ENCODE measurements around the gene ADGRB3.
"Not testable (repeated sequence)": the region's sequence is repeated elsewhere in the genome, so short reads cannot be mapped to it uniquely, and the experiment has no call there.

The ADGRB3 gene

DNA sequence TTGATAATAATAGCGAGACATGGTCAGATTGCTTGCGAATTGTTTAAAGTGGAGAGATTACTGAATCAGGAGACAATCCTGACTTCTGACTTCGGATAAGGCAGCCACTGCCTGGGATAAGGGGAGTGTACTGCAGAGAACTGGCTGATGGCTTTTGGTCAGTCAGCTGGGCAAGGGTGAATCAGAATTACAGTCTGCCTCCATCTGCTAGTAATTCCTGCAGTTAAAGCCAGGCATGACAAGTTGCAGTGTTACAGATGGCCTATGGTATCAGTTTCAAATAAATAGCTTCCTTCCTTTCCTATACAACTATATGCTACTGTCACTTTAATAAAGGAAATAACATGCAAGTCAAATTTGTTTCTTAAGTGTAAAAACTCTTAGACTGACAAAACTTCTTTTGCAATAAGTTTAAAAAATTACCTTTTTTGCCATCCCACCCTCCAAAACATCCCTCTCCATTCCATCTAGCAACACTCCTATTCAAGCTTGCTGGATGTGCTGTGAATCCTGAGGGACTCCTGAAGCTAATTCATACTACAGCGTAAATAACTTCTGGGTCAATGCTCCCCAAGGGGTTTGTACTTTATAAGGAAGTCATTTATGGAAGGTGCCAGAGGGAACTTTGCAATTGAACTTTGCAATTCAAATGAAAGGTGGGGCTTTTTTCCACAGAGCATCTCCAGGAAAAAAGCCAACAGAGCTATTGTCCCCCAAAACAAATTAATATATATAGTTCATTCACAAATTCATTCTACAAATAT is 245.2 kb downstream of the ADGRB3 start:
- DNase-seq (ENCODE audit: low read depth), result no peak
- TF ChIP-seq, protein P1, sequence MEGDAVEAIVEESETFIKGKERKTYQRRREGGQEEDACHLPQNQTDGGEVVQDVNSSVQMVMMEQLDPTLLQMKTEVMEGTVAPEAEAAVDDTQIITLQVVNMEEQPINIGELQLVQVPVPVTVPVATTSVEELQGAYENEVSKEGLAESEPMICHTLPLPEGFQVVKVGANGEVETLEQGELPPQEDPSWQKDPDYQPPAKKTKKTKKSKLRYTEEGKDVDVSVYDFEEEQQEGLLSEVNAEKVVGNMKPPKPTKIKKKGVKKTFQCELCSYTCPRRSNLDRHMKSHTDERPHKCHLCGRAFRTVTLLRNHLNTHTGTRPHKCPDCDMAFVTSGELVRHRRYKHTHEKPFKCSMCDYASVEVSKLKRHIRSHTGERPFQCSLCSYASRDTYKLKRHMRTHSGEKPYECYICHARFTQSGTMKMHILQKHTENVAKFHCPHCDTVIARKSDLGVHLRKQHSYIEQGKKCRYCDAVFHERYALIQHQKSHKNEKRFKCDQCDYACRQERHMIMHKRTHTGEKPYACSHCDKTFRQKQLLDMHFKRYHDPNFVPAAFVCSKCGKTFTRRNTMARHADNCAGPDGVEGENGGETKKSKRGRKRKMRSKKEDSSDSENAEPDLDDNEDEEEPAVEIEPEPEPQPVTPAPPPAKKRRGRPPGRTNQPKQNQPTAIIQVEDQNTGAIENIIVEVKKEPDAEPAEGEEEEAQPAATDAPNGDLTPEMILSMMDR (conservative IDR thresholded peaks at IDR 0.05; ENCODE audit: low read depth, low read length), result no peak

DNA sequence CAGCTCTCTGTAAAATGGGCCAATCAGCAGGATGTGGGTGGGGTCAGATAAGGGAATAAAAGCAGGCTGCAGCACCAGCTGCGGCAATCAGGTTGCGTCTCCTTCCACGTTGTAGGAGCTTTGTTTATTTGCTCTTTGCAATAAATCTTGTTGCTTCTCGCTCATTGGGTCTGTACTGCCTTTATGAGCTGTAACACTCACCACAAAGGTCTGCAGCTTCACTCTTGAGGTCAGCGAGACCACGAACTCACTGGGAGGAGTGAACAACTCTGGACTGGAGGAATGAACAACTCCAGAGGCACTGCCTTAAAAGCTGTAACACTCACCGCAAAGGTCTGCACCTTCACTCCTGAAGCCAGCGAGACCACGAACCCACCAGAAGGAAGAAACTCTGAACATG is 248.2 kb downstream of the ADGRB3 start:
- not testable (repeated sequence) for DNase-seq (ENCODE audit: low read depth)

More for the DNA sequence above, 245.2 kb downstream of the ADGRB3 start:
- no peak overlapping the region for H3K4me3 ChIP-seq (ENCODE audit: low read length)

DNA sequence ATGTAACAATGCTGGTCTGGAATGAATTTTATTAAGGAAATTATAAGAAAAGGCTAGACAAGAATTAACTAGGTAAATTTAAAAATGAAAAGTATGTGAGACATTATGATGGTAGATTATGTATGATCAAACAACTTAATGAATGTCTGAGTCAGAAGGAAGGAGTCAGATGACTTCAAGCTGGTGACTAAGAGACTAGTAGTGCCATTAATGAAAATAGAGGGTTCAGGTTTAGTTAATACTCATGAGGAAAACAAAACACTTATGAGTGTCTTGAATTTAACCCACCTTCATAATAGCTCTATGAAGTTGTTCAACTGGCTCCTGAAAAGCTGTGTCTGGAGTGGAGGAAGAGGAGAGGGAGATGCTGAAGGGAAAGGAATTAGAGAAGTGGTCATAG is 256.3 kb downstream of the ADGRB3 start:
- peak; percentile 62 for DNase-seq (ENCODE audit: low read depth)
- TF ChIP-seq, protein P1 (conservative IDR thresholded peaks at IDR 0.05; ENCODE audit: low read depth, low read length), result no peak

More for the DNA sequence above, 248.2 kb downstream of the ADGRB3 start:
- H3K4me3 ChIP-seq (ENCODE audit: low read length), result not testable (repeated sequence)

DNA sequence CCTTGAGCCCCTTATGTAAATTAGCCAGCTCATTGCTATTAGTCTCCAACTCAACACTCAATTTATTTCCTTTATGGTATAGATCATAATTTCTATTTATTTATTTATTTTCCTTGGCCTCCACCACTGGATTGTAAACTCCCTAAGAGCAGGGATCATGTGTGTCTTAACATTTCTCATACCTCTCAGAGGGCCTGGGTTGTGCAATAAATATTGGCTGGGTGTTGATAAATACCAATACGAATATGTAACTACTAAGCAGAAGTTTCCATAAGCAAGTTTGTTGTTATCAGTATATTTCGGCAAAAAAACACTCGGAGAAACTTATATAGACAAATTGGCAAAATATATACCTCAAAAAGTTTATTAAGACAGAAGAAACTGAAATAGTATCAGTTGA is 257.4 kb downstream of the ADGRB3 start:
- no peak for DNase-seq (ENCODE audit: low read depth)
- H3K4me3 ChIP-seq (ENCODE audit: low read length), result no peak overlapping the region
- TF ChIP-seq, protein P1 (conservative IDR thresholded peaks at IDR 0.05; ENCODE audit: low read depth, low read length), result no peak

More for the DNA sequence above, 256.3 kb downstream of the ADGRB3 start:
- H3K4me3 ChIP-seq (ENCODE audit: low read length), result no peak overlapping the region

DNA sequence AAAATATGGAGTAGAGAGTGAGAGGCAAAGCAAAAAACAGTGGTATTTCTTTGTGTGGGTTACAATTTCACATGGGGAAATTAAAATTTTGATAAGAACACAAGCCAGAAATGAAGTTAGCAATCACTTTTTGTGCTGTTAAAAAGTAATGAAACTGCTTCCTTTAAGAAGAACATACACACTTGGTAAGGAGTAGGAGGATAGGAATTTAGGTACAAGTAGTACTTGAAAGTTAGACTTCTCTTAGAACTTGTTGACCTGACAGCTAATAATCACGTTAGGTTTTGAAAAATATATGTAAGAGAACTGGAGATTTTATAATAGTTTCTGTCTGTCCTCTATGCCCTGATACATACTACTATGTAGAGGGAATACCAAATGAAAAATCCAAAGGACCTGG is 260.8 kb downstream of the ADGRB3 start:
- TF ChIP-seq, protein P1 (conservative IDR thresholded peaks at IDR 0.05; ENCODE audit: low read depth, low read length), result no peak

DNA sequence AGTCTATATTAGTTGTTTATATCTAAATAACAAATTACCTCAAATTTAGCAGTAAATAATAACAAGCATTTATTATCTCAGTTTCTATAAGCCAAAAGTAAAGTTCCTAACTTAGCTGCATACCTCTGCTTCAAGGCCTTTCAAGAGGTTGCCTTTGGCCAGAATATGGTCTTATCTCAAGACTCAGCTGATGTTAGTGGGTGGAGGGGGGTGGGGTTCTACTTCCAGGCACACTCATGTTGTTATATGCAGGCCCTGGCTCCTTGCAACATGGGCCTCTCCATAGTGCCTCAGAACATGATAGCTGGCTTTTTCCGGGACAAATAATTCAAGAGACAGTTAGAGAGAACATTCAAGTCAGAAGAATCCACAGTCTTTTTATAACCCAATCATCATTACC is 266.0 kb downstream of the ADGRB3 start:
- no peak overlapping the region for H3K4me3 ChIP-seq (ENCODE audit: low read length)
- TF ChIP-seq, protein P1 (conservative IDR thresholded peaks at IDR 0.05; ENCODE audit: low read depth, low read length), result no peak
- no peak for DNase-seq (ENCODE audit: low read depth)

More for the DNA sequence above, 260.8 kb downstream of the ADGRB3 start:
- DNase-seq (ENCODE audit: low read depth), result no peak
- no peak overlapping the region for H3K4me3 ChIP-seq (ENCODE audit: low read length)

DNA sequence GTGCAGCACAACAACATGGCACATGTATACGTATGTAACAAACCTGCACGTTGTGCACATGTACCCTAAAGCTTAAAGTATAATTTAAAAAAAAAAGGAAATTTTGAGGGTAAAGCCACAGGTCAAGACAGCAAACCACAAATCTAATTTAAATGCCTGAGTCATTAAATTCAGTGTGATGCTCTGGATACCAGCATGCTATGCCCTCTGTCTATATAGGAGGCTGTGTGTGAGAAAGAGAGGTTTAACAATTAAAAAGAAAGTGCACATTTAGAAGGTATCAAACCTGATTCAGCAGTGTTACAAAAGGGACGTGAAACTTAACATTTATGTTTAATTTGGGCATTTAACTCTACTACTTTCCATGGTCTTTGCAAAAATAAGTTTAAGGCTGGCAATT is 276.3 kb downstream of the ADGRB3 start:
- TF ChIP-seq, protein P1 (conservative IDR thresholded peaks at IDR 0.05; ENCODE audit: low read depth, low read length), result no peak
- DNase-seq (ENCODE audit: low read depth), result no peak
- no peak overlapping the region for H3K4me3 ChIP-seq (ENCODE audit: low read length)
